Astrocyte of the cerebellum (primary cell): ENCODE data around the gene ZNF287.
A peak's percentile ranks its signal among the peaks of the same experiment; 100 is the strongest.

Experiments used
- DNase-seq: peaks from one replicate; pipeline ENCODE4 v3.0.0-alpha.2; 2011; ENCODE audit warnings: low read depth
- H3K4me3 ChIP-seq: 2 replicates; pipeline ENCODE4 v1.5.1; 2011; ENCODE audit warnings: mild to moderate bottlenecking, low read depth, low read length, moderate library complexity
- in situ Hi-C: cut with HindIII; loops from 2 replicates; pipeline ENCODE4 v1.10.0; 2017; ENCODE audit warnings: low sequenced_read_pairs
- TF ChIP-seq, protein P1 (sequence below): IDR thresholded peaks from 2 replicates; pipeline ENCODE4 v1.5.1; 2012; ENCODE audit warnings: low read length, low read depth, moderate library complexity, mild to moderate bottlenecking; ENCODE audit errors: missing control alignments

The ZNF287 gene

DNA sequence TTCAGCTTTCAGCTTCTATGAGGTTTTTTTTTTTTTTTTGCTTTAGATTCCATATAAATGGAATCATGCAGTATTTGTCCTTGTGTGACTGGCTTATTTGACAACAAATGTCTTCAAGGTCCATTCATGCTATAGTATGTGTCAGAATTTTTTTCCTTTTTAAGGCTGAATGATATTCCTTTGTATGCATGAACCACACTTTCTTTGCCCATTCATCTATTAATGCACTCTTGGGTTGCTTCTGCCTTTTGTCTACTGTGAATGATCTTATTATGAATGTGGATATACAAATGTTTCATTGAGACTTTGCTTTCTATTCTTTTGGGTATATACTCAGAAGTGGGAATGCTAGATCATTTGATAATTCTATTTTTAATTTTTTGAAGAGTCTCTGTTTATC, 50.0 kb downstream of the ZNF287 start:
- DNase-seq: no peak
- TF ChIP-seq, protein P1, sequence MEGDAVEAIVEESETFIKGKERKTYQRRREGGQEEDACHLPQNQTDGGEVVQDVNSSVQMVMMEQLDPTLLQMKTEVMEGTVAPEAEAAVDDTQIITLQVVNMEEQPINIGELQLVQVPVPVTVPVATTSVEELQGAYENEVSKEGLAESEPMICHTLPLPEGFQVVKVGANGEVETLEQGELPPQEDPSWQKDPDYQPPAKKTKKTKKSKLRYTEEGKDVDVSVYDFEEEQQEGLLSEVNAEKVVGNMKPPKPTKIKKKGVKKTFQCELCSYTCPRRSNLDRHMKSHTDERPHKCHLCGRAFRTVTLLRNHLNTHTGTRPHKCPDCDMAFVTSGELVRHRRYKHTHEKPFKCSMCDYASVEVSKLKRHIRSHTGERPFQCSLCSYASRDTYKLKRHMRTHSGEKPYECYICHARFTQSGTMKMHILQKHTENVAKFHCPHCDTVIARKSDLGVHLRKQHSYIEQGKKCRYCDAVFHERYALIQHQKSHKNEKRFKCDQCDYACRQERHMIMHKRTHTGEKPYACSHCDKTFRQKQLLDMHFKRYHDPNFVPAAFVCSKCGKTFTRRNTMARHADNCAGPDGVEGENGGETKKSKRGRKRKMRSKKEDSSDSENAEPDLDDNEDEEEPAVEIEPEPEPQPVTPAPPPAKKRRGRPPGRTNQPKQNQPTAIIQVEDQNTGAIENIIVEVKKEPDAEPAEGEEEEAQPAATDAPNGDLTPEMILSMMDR: no peak
- in situ Hi-C loops: loop anchor here (5.0 kb wide), 1 partner anchor 67 kb away; no protein-coding TSS in a partner anchor
- no peak overlapping the region for H3K4me3 ChIP-seq

DNA sequence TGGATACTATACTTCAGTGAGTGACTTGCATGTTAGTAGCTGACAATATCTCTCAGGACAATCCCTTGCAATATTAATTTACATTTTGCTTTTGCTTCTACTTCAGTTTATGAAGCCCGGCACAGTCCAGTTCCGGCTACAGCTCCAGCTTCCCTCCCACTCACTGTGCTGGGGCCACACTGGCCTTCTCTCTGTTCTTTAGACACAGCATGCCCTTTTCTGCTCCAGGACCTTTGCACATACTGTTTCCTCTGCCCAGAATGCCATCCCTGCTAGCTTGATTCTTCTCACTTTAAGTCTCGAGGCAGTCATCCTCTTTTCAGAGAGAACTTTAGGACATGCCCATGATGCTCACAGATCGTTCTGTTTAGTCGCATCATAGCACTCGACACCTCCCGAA, 51.5 kb downstream of the ZNF287 start:
- no peak for DNase-seq
- TF ChIP-seq, protein P1: no peak
- H3K4me3 ChIP-seq: no peak overlapping the region
- in situ Hi-C loops: loop anchor here (5.0 kb wide), 1 partner anchor 65 kb away; no protein-coding TSS in a partner anchor

DNA sequence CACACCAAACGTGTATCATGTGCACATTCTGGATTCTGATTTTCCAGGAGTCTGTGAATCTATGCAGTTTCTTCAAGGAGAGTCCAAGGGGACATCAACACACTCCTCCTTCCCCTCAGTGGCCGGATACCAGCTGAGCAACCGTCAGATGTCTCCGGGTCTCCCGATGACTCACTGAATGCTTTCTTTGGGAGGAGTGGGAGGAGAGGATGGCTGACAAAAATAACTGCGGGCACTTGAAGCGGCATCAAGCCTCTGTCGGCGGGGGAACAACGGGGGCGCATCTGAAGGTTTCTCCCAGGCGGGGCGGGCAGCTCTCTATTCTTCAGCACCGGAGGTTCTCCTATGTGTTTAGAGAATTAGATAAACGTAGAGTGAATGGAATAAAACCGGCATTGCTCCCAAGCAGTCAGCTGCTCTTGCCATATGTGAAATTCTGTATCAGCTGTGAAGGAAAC, 52.4 kb downstream of the ZNF287 start:
- H3K4me3 ChIP-seq: peak overlapping the region; percentile 16
- TF ChIP-seq, protein P1: no peak
- peak; percentile 43 for DNase-seq
- in situ Hi-C loops: loop anchor here (5.0 kb wide), 1 partner anchor 64 kb away; no protein-coding TSS in a partner anchor

DNA sequence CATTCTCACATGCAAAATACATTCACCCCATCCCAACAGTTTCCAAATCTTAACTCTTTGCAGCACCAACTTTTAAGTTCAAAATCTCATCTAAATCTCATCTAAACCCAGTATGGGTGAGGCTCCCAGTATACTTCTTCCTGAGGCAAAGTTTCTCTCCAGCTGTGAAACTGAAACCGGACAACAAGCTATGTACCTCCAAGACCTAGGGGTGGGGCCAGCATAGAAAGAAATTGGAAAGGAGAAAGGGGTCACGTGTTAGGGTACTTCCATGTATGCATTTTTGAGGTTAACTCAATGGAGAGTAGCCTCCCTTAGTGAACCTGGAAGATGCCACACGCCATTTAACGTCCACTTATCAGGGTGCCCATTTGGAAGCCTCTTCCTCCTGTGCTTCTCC, 53.1 kb downstream of the ZNF287 start:
- in situ Hi-C loops: loop anchor here (5.0 kb wide), 1 partner anchor 64 kb away; no protein-coding TSS in a partner anchor

DNA sequence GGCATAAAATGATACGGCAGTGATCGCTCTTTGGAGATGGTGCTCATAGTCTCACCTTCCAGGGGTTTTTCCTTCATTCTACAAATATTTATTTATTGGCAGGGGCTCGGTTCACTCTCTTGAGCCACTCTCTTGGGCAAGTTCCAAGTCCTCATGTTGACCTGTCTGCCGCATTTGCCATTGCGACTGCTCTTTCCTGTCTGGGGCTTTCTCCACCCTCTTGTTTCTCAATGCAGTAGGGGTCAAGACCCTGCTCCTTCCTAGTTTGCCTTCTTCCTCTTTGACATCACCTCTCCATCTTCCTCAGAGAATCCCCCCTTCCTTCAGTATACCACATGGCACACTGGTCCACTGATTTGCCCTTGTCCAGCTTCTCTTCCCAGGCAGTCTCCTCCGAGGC, 55.1 kb downstream of the ZNF287 start:
- no peak overlapping the region for H3K4me3 ChIP-seq
- TF ChIP-seq, protein P1: no peak
- no peak for DNase-seq
- in situ Hi-C loops: no loop called here

More for the DNA sequence above, 53.1 kb downstream of the ZNF287 start:
- TF ChIP-seq, protein P1: no peak
- DNase-seq: no peak
- H3K4me3 ChIP-seq: no peak overlapping the region

DNA sequence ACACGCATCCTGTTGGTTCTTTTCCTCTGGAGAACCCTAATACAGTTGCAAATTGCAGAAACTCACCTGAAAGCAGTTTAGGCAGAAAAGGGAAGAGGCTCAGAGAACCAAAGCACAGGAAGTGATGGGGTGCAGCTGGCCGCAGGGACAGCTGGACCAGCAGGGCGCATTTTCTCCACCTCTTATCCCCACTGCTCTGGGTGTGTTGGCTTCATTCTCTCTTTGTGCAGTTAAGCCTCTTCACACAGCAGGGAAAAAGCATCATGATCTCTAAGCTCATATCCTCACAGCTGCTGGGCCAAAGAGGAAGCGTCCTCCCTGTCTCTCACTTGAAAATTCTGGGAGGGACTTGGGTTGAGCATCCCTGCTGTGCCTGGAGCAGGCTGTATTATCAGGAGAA, 57.0 kb downstream of the ZNF287 start:
- in situ Hi-C loops: no loop called here
- no peak overlapping the region for H3K4me3 ChIP-seq
- TF ChIP-seq, protein P1: no peak
- no peak for DNase-seq
